ENCODE results near the gene WWTR1. TPM values are rescaled to one million over a fixed set of nuclear protein-coding genes. Genes with fewer than 3 reads are reported as not detected.
A peak's percentile ranks its signal among the peaks of the same experiment; 100 is the strongest.

Gene WWTR1
- total RNA-seq, 1 donor from 2014 or later, result 0.73 TPM

DNA sequence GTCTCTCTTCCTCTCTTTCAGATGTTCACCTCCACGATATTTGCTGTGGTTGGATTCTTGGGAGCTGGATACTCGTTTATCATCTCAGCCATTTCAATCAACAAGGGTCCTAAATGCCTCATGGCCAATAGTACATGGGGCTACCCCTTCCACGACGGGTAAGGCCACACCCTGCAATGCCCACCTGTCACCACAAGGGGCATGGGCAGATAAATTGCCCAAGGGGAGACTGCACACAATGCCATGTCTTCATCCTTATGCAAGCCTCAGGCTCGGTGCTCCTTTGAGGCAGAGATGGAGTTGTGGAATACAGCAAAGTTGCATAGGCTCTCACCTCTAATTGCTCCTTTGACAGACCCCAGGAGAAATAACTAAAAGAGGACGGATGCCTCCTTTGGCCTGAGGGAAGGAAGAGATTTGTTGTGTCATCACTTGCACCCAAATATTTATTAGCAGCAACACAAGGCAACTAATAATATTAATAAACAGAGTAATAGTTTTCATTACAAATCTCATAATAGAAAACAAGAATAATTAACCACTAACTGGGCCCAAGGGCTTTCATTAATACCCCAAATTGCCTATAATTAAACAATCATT, 170.1 kb downstream of the WWTR1 start:
- H3K36me3 Mint-ChIP-seq (ENCODE audit: low read depth), result no peaks in the 10 kb centered on the region
- intact Hi-C loops (cut with micrococcal nuclease), result loop anchor here (2.0 to 10.0 kb wide), 2 partner anchors 367 to 533 kb away; no protein-coding TSS in a partner anchor
- no peak for DNase-seq

DNA sequence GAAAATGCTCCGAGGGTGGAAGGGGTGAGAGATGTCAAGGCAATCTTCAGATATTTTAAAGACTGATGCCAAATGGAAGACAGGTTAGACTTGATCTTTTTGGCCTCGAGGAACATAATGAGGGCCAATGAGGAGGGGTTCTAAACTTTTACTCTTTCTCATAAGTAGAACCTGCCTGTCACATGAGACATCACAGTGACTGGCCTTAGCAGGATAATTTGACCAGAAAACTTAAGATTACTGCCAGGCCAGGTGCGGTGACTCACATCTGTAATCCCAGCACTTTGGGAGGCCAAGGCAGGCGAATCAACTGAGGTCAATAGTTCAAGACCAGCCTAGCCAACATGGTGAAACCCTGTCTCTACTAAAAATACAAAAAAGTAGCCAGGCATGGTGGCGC, 171.1 kb downstream of the WWTR1 start:
- no peaks in the 10 kb centered on the region for H3K36me3 Mint-ChIP-seq (ENCODE audit: low read depth)
- no peak overlapping the region for H3K4me3 Mint-ChIP-seq
- H3K9me3 Mint-ChIP-seq, result no peaks in the 10 kb centered on the region
- no peaks in the 10 kb centered on the region for H3K4me1 Mint-ChIP-seq
- TF ChIP-seq, protein P1, sequence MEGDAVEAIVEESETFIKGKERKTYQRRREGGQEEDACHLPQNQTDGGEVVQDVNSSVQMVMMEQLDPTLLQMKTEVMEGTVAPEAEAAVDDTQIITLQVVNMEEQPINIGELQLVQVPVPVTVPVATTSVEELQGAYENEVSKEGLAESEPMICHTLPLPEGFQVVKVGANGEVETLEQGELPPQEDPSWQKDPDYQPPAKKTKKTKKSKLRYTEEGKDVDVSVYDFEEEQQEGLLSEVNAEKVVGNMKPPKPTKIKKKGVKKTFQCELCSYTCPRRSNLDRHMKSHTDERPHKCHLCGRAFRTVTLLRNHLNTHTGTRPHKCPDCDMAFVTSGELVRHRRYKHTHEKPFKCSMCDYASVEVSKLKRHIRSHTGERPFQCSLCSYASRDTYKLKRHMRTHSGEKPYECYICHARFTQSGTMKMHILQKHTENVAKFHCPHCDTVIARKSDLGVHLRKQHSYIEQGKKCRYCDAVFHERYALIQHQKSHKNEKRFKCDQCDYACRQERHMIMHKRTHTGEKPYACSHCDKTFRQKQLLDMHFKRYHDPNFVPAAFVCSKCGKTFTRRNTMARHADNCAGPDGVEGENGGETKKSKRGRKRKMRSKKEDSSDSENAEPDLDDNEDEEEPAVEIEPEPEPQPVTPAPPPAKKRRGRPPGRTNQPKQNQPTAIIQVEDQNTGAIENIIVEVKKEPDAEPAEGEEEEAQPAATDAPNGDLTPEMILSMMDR (IDR thresholded peaks at IDR 0.05), result no peak
- DNase-seq (no peak), ATAC-seq (ENCODE audit: low read depth) (no peak)
- H3K27ac Mint-ChIP-seq, result no peak overlapping the region
- ChIA-PET POLR2A (no interaction called here), CTCF (no interaction called here)
- intact Hi-C loops (cut with micrococcal nuclease), result loop anchor here (10.0 kb wide), 1 partner anchor 532 kb away; no protein-coding TSS in a partner anchor
- H3K27me3 Mint-ChIP-seq, result peaks cover 8% of the 10 kb centered on the region

More for the DNA sequence above, 170.1 kb downstream of the WWTR1 start:
- Mint-ChIP-seq H3K9me3 (no peaks in the 10 kb centered on the region), H3K27ac (no peak overlapping the region), H3K27me3 (peaks cover 11% of the 10 kb centered on the region), H3K4me3 (no peak overlapping the region), H3K4me1 (no peaks in the 10 kb centered on the region)
- TF ChIP-seq, protein P1 (IDR thresholded peaks at IDR 0.05), result no peak
- ChIA-PET POLR2A (no interaction called here), CTCF (no interaction called here)
- ATAC-seq (ENCODE audit: low read depth), result peak; percentile 45

DNA sequence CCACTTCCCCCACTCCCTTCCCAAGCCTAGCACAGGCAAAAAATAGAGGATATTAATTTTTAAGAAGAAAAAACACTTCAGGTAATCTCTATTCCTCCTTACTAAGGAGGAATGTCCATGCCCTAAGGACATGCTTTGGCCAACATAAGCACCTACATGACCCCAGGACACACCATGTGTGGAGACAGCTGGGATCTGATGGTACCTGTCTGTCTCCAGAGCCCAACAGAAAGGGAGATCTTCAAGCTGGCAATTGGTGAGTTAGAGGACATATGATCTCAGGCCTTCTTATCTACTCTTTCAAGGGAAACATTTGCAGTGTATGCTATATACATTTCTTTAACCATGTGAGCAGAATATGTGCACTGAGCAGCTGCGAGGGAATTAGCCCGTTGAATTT, 176.3 kb downstream of the WWTR1 start:
- H3K27me3 Mint-ChIP-seq, result no peaks in the 10 kb centered on the region
- H3K4me3 Mint-ChIP-seq, result no peak overlapping the region
- H3K9me3 Mint-ChIP-seq, result no peaks in the 10 kb centered on the region
- CTCF ChIA-PET, result no interaction called here
- POLR2A ChIA-PET, result no interaction called here
- intact Hi-C loops (cut with micrococcal nuclease), result loop anchor here (2.0 to 10.0 kb wide), 2 partner anchors 89 to 527 kb away; no protein-coding TSS in a partner anchor
- TF ChIP-seq, protein P1 (IDR thresholded peaks at IDR 0.05), result no peak
- DNase-seq (no peak), ATAC-seq (ENCODE audit: low read depth) (no peak)
- no peaks in the 10 kb centered on the region for H3K36me3 Mint-ChIP-seq (ENCODE audit: low read depth)
- H3K27ac Mint-ChIP-seq, result no peak overlapping the region
- no peaks in the 10 kb centered on the region for H3K4me1 Mint-ChIP-seq

DNA sequence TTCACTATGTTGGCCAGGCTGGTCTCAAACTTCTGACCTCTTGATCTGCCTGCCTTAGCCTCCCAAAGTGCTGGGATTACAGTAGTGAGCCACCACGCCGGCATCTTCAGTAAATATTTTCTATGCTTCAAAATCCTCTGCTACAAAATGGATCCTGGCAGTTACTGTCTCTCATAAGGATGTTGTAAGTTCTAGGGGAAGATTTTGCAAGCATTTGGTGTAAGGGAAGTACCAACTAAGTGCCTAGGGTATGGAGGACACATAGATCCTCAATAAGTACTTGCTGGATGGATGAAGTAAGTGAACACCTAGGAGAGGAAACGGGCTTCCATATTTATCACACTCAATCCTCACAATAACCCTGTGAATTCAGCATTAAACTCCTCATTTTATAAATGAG, 176.8 kb downstream of the WWTR1 start:
- DNase-seq, result no peak
- no peaks in the 10 kb centered on the region for H3K4me1 Mint-ChIP-seq
- no peak for ATAC-seq (ENCODE audit: low read depth)

More for the DNA sequence above, 176.8 kb downstream of the WWTR1 start:
- TF ChIP-seq, protein P1 (IDR thresholded peaks at IDR 0.05), result no peak
- no peaks in the 10 kb centered on the region for H3K27me3 Mint-ChIP-seq
- no peaks in the 10 kb centered on the region for H3K36me3 Mint-ChIP-seq (ENCODE audit: low read depth)
- ChIA-PET CTCF (interaction anchor here (0.6 to 0.7 kb wide), 2 partner anchors 11 to 17 kb away, joined by 3 to 5 read pairs; no protein-coding TSS in a partner anchor), POLR2A (no interaction called here)
- H3K4me3 Mint-ChIP-seq, result no peak overlapping the region
- H3K27ac Mint-ChIP-seq, result no peak overlapping the region
- H3K9me3 Mint-ChIP-seq, result no peaks in the 10 kb centered on the region
- intact Hi-C loops (cut with micrococcal nuclease), result loop anchor here (2.0 to 10.0 kb wide), 2 partner anchors 88 to 526 kb away; no protein-coding TSS in a partner anchor
